GM23248 (cell line): Measurements from ENCODE around the gene COL17A1. TPM values are rescaled to one million over a fixed set of nuclear protein-coding genes. Genes with fewer than 3 reads are reported as not detected.
A peak's percentile ranks its signal among the peaks of the same experiment; 100 is the strongest.

Experiments used
- DNase-seq: peaks from one replicate; pipeline ENCODE4 v3.0.0-alpha.2; 2015
- H2AFZ ChIP-seq: fragments of 200-600 bp; sonication (generic); 2 replicates; pipeline ENCODE4 v1.6.1; 2016; ENCODE audit warnings: antibody characterized with exemption
- H3F3A ChIP-seq: fragments of 200-600 bp; sonication (generic); 2 replicates; pipeline ENCODE4 v1.6.1; 2016; ENCODE audit warnings: mild to moderate bottlenecking, antibody characterized with exemption, mixed run types; ENCODE audit not compliant: insufficient read depth
- H3K27ac ChIP-seq: fragments of 200-600 bp; sonication (generic); 2 replicates; pipeline ENCODE4 v1.5.1; 2016; ENCODE audit warnings: mild to moderate bottlenecking
- H3K27me3 ChIP-seq: fragments of 200-600 bp; sonication (generic); replicated peaks from 2 replicates; pipeline ENCODE4 v1.6.1; 2016; ENCODE audit warnings: mild to moderate bottlenecking; ENCODE audit not compliant: insufficient read depth
- H3K36me3 ChIP-seq: fragments of 200-600 bp; sonication (generic); 2 replicates; pipeline ENCODE4 v1.6.1; 2016; ENCODE audit warnings: low read depth, mild to moderate bottlenecking
- H3K4me1 ChIP-seq: fragments of 200-600 bp; sonication (generic); 2 replicates; pipeline ENCODE4 v1.6.1; 2016; ENCODE audit warnings: mild to moderate bottlenecking; ENCODE audit not compliant: insufficient read depth
- H3K4me2 ChIP-seq: fragments of 200-600 bp; sonication (generic); one replicate; pipeline ENCODE4 v1.6.1; 2016; ENCODE audit warnings: mild to moderate bottlenecking; ENCODE audit not compliant: unreplicated experiment
- H3K4me3 ChIP-seq: fragments of 200-600 bp; sonication (generic); 2 replicates; pipeline ENCODE4 v1.5.1; 2016; ENCODE audit warnings: mild to moderate bottlenecking
- H3K79me2 ChIP-seq: fragments of 200-600 bp; sonication (generic); 2 replicates; pipeline ENCODE4 v1.6.1; 2016; ENCODE audit warnings: mild to moderate bottlenecking; ENCODE audit not compliant: insufficient read depth
- H3K9ac ChIP-seq: fragments of 200-600 bp; sonication (generic); 2 replicates; pipeline ENCODE4 v1.6.1; 2016; ENCODE audit warnings: mild to moderate bottlenecking
- H3K9me2 ChIP-seq: fragments of 200-600 bp; sonication (generic); 2 replicates; pipeline ENCODE4 v1.6.1; 2016; ENCODE audit warnings: mixed run types, mild to moderate bottlenecking, moderate library complexity; ENCODE audit not compliant: insufficient read depth
- H3K9me3 ChIP-seq: fragments of 200-600 bp; sonication (generic); one replicate; pipeline ENCODE4 v1.6.1; 2017; ENCODE audit warnings: low read depth
- H4K20me1 ChIP-seq: fragments of 200-600 bp; sonication (generic); 2 replicates; pipeline ENCODE4 v1.6.0; 2016; ENCODE audit not compliant: insufficient read depth
- EZH2 ChIP-seq: fragments of 200-600 bp; sonication (generic); IDR thresholded peaks from 2 replicates; pipeline ENCODE4 v1.6.1; 2018; ENCODE audit warnings: antibody characterized with exemption, mild to moderate bottlenecking; ENCODE audit not compliant: insufficient read depth, poor library complexity, severe bottlenecking
- EZH2phosphoT487 ChIP-seq: fragments of 200-600 bp; sonication (generic); IDR thresholded peaks from 2 replicates; pipeline ENCODE4 v1.6.1; 2018; ENCODE audit warnings: antibody characterized with exemption, moderate library complexity, mild to moderate bottlenecking, low read depth; ENCODE audit not compliant: insufficient read depth
- WGBS, 2 experiments: methylation state at CpG; one replicate each; pipeline ENCODE4 v1.1.6; 2015 to 2017; ENCODE audit warnings: low lambda C conversion rate in 2 of 2, low coverage in 1 of 2; ENCODE audit errors: missing lambda C conversion rate in 2 of 2; 5-methylcytosine and 5-hydroxymethylcytosine counted together
- in situ Hi-C: fragments of 300-500 bp; cut with MboI; formaldehyde crosslinking; loops from 2 replicates; pipeline ENCODE4 v1.15.0; 2020
- polyA plus RNA-seq: library from polyadenylated mRNA; unstranded; fragments of >200 nt; fragmentation: Nextera tagmentation; extraction: Ambion mirVana; gene quantifications from 2 replicates; pipeline ENCODE4 v1.2.1, GENCODE V29; 2016
- total RNA-seq: library from RNA; depleted of rRNA; stranded (reverse); fragments of >200 nt; shearing (Covaris generic); gene quantifications from 2 replicates; pipeline ENCODE4 v1.2.3, GENCODE V29; 2014

The COL17A1 gene
- total and polyA plus RNA-seq, 2 experiments from 2014 or later: 0.51 TPM; not detected in 1

DNA sequence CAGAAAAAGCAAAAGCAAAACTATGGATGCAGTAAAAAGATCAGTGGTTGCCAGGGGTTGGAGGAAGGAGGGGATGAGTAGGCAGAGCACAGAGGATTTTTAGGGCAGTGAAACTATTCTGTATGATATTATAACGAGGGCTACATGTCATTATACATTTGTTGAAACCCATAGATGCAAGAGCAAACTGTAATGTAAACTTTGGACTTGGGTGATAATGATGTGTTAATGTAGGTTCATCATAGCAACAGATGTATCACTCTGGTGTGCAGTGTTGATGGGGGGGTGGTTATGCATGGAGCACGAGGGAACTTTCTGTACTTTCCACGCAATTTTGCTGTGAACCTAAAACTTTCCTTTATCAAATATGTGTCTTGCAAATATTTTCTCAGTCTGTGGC lies 95.6 kb downstream of the COL17A1 start:
- Histone ChIP-seq H2AFZ (no peak overlapping the region), H3K4me1 (peaks cover 18% of the 10 kb centered on the region), H3K36me3 (peaks cover 16% of the 10 kb centered on the region; the same call in 1 of the 2 replicates), H3K27me3 (no peaks in the 10 kb centered on the region), H3K9me3 (no peaks in the 10 kb centered on the region), H3K9me2 (no peaks in the 10 kb centered on the region), H3K79me2 (peaks cover 79% of the 10 kb centered on the region), H3F3A (no peaks in the 10 kb centered on the region), H3K4me3 (no peak overlapping the region), H4K20me1 (no peaks in the 10 kb centered on the region), H3K9ac (no peak overlapping the region), H3K27ac (no peak overlapping the region), H3K4me2 (no peak overlapping the region)
- in situ Hi-C loops: no loop called here
- TF ChIP-seq EZH2 (no peak), EZH2phosphoT487 (no peak)
- 97 to 98% methylated on average over 3 of the region's 3 CpGs for WGBS, 2 experiments
- no peak for DNase-seq

DNA sequence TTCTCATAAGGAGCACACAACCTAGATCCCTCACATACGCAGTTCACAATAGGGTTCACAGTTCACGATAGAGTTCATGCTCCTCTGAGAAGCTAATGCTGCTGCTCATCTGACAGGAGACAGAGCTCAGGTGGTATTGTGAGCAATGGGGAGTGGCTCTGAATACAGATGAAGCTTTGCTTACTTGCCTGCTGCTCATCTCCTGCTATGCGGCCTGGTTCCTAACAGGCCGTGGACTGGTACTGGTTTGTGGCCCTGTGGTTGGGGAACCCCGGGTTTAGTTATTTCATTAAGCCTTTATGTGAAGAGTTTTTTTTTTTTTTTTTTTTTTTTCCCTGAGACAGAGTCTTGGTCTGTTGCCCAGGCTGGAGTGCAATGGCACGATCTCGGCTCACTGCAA lies 99.3 kb downstream of the COL17A1 start:
- in situ Hi-C loops: no loop called here
- H3K27me3 ChIP-seq: no peaks in the 10 kb centered on the region
- H2AFZ ChIP-seq: no peak overlapping the region
- DNase-seq: no peak
- H3F3A ChIP-seq: no peaks in the 10 kb centered on the region
- 84 to 86% methylated on average over 7 of the region's 7 CpGs for WGBS, 2 experiments
- no peak overlapping the region for H3K4me3 ChIP-seq
- no peak overlapping the region for H3K4me2 ChIP-seq
- H3K9ac ChIP-seq: no peak overlapping the region
- peaks cover 8% of the 10 kb centered on the region; the same call in 1 of the 2 replicates for H4K20me1 ChIP-seq
- H3K4me1 ChIP-seq: peaks cover 32% of the 10 kb centered on the region
- no peaks in the 10 kb centered on the region for H3K36me3 ChIP-seq
- H3K9me3 ChIP-seq: no peaks in the 10 kb centered on the region
- H3K9me2 ChIP-seq: no peaks in the 10 kb centered on the region
- TF ChIP-seq EZH2: no peak
- TF ChIP-seq EZH2phosphoT487: no peak
- H3K27ac ChIP-seq: no peak overlapping the region
- H3K79me2 ChIP-seq: peaks cover 99% of the 10 kb centered on the region

DNA sequence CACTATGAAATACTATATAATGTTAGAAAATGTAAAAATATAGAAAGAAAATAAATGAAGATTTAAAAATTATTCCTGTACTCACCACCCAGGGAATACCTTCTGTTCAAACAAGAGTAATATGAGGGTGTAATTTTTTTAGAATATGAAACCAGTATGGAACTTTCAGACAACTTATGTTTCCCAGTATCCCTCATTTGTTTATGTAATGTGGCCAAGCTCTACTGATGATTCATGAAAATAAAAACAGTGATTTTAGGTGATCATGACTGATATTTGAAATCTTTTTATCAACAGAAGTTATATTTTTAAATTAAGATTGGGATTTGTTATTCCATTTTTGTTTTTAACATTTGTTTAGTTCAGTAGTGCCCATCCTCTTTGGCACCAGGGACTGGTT lies 100.0 kb downstream of the COL17A1 start:
- Histone ChIP-seq H3K36me3 (no peaks in the 10 kb centered on the region), H3K27ac (no peak overlapping the region), H3K4me2 (no peak overlapping the region), H3K27me3 (no peaks in the 10 kb centered on the region), H3F3A (no peaks in the 10 kb centered on the region), H3K9me3 (no peaks in the 10 kb centered on the region), H3K79me2 (peaks cover 99% of the 10 kb centered on the region), H3K9ac (no peak overlapping the region), H3K4me1 (peaks cover 28% of the 10 kb centered on the region), H3K4me3 (no peak overlapping the region), H2AFZ (no peak overlapping the region), H4K20me1 (peaks cover 8% of the 10 kb centered on the region; the same call in 1 of the 2 replicates), H3K9me2 (no peaks in the 10 kb centered on the region)
- in situ Hi-C loops: no loop called here
- DNase-seq: peak; percentile 27
- TF ChIP-seq EZH2phosphoT487 (no peak), EZH2 (no peak)

DNA sequence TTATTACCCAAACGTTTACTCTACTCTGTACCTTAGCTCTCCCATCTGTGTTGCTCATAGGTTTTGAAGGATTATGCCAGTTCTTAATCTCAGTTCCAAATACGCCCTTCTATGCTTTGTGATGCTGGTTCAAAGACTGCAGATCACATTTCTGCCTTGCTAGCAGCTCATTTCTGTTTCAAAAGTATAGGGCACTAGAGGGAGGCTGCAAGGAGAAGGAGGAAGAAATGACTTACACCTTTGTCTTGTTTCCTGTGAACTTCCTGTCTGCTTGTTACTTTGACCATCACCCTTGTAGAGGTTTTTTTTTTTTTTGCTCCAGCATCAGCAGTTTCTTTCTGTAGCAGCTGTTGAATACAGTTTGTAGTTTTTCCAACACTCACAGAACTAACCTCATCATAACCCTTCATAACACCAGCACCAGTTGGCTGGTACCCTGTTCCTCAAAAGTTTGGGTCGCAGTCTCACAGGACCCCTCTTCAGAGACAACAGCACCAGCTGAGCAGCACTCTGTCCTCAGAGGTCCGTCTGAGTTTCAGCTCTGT lies 102.2 kb downstream of the COL17A1 start:
- 32 to 45% methylated on average over 4 of the region's 4 CpGs for WGBS, 2 experiments
- no peaks in the 10 kb centered on the region for H3K9me2 ChIP-seq
- in situ Hi-C loops: no loop called here
- peak; percentile 10 for DNase-seq
- peaks cover 12% of the 10 kb centered on the region; the same call in 1 of the 2 replicates for H4K20me1 ChIP-seq
- H3K9me3 ChIP-seq: no peaks in the 10 kb centered on the region
- H3K79me2 ChIP-seq: peaks cover 100% of the 10 kb centered on the region
- H3K9ac ChIP-seq: no peak overlapping the region
- H3F3A ChIP-seq: no peaks in the 10 kb centered on the region
- peak overlapping the region; percentile 10 for H3K4me2 ChIP-seq
- no peak overlapping the region for H2AFZ ChIP-seq
- no peak for TF ChIP-seq EZH2
- TF ChIP-seq EZH2phosphoT487: no peak
- H3K27ac ChIP-seq: peak overlapping the region; percentile 10; the same call in 1 of the 2 replicates
- H3K27me3 ChIP-seq: no peaks in the 10 kb centered on the region
- no peaks in the 10 kb centered on the region for H3K36me3 ChIP-seq
- H3K4me3 ChIP-seq: no peak overlapping the region
- H3K4me1 ChIP-seq: peaks cover 28% of the 10 kb centered on the region
